OCI-LY3 (cell line): Measurements from ENCODE around the gene GP2.

Experiments
- H2AFZ ChIP-seq: fragments of 200-600, 300-600 bp; shearing (Covaris generic); 2 replicates; pipeline ENCODE4 v1.6.0; 2014; ENCODE audit warnings: antibody characterized with exemption, low read depth, low read length
- H3K27ac ChIP-seq: fragments of 200-600, 300-600 bp; sonication (generic); 2 replicates; pipeline ENCODE4 v1.5.1; 2014; ENCODE audit warnings: mild to moderate bottlenecking, low read length, moderate library complexity, mixed read lengths
- H3K27me3 ChIP-seq: fragments of 200-600, 300-600 bp; sonication (generic); 2 replicates; pipeline ENCODE4 v1.6.1; 2014; ENCODE audit warnings: low read depth, low read length, mixed read lengths
- H3K36me3 ChIP-seq: fragments of 200-600, 300-600 bp; sonication (generic); replicated peaks from 2 replicates; pipeline ENCODE3; 2014; ENCODE audit warnings: low read depth, low read length, mixed read lengths
- H3K4me1 ChIP-seq: fragments of 300-600, 200-600 bp; sonication (generic); 2 replicates; pipeline ENCODE4 v1.6.1; 2014; ENCODE audit warnings: low read length, mixed read lengths
- H3K4me2 ChIP-seq: fragments of 200-600, 300-600 bp; sonication (generic); 2 replicates; pipeline ENCODE4 v1.6.1; 2014; ENCODE audit warnings: low read length, mixed read lengths
- H3K4me3 ChIP-seq: fragments of 300-600, 200-600 bp; sonication (generic); 2 replicates; pipeline ENCODE4 v1.5.1; 2014; ENCODE audit warnings: antibody characterized with exemption, mild to moderate bottlenecking, low read length, moderate library complexity
- H3K79me2 ChIP-seq: fragments of 300-600, 200-600 bp; shearing (Covaris generic); 2 replicates; pipeline ENCODE4 v1.6.1; 2014; ENCODE audit warnings: mild to moderate bottlenecking, low read length, mixed read lengths
- H3K9ac ChIP-seq: fragments of 300-600, 200-600 bp; shearing (Covaris generic); 2 replicates; pipeline ENCODE4 v1.6.0; 2014; ENCODE audit warnings: mild to moderate bottlenecking, low read length, moderate library complexity
- H3K9me3 ChIP-seq: fragments of 200-600, 300-600 bp; shearing (Covaris generic); 2 replicates; pipeline ENCODE4 v1.6.1; 2014; ENCODE audit warnings: low read length, mixed read lengths; ENCODE audit not compliant: insufficient read depth
- H4K20me1 ChIP-seq: fragments of 200-600, 300-600 bp; sonication (generic); 2 replicates; pipeline ENCODE4 v1.6.1; 2016; ENCODE audit warnings: low read length, mixed read lengths; ENCODE audit not compliant: insufficient read depth
- EZH2phosphoT487 ChIP-seq: fragments of 200-600 bp; shearing (Covaris generic); IDR thresholded peaks from 2 replicates; pipeline ENCODE4 v1.6.1; 2018; ENCODE audit warnings: antibody characterized with exemption, mixed run types, low read depth
- TF ChIP-seq, protein P1 (sequence below): fragments of 200-600, 300-600 bp; sonication (generic); IDR thresholded peaks from 2 replicates; pipeline ENCODE4 v1.5.1; 2014; ENCODE audit warnings: antibody characterized with exemption, low read length, low read depth

GP2 gene

DNA sequence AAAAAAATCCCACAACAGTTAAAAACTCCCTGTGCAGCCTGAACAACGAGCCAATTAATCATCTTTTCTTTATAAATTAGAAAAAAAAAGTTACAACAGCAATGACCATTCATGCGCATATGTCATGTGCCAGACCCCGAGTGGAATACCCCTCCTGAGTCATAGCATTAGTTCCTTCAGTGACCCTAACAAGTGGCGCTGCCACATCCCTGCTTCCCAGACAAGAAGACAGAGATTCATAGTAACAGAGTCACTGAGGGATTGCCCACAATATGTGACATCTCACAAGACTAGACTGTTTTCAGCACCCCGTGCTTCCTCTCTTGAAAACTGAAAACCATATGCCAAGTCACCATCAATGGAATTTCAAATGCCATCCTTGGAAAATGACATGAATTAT, 17.3 kb upstream of the GP2 start:
- TF ChIP-seq, protein P1, sequence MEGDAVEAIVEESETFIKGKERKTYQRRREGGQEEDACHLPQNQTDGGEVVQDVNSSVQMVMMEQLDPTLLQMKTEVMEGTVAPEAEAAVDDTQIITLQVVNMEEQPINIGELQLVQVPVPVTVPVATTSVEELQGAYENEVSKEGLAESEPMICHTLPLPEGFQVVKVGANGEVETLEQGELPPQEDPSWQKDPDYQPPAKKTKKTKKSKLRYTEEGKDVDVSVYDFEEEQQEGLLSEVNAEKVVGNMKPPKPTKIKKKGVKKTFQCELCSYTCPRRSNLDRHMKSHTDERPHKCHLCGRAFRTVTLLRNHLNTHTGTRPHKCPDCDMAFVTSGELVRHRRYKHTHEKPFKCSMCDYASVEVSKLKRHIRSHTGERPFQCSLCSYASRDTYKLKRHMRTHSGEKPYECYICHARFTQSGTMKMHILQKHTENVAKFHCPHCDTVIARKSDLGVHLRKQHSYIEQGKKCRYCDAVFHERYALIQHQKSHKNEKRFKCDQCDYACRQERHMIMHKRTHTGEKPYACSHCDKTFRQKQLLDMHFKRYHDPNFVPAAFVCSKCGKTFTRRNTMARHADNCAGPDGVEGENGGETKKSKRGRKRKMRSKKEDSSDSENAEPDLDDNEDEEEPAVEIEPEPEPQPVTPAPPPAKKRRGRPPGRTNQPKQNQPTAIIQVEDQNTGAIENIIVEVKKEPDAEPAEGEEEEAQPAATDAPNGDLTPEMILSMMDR = no peak
- TF ChIP-seq EZH2phosphoT487 = no peak

DNA sequence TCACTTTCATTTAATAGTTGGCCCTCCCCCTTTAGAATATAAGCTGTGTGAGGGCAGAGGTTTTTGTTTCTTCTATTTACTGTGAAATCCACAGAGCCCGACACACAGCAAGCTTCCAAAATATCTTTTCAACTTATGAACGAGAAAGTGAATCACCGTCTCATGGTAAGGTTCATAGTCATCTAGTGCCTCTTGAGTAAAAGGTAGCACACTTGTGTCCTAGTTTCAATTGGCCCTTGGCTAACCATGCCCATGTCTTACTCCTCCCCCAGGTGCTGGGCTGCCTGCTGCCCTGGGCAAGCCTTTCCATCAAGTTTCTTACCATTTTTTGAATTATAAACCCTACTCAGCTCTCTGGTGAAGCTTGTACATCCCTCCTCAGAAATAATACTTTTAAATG, 12.4 kb upstream of the GP2 start:
- no peak overlapping the region for H2AFZ ChIP-seq
- no peak overlapping the region for H3K4me2 ChIP-seq
- no peaks in the 10 kb centered on the region for H3K36me3 ChIP-seq
- TF ChIP-seq, protein P1 = no peak
- no peak for TF ChIP-seq EZH2phosphoT487
- H3K4me3 ChIP-seq = no peak overlapping the region
- no peaks in the 10 kb centered on the region for H3K9me3 ChIP-seq
- no peaks in the 10 kb centered on the region for H3K4me1 ChIP-seq
- no peaks in the 10 kb centered on the region for H4K20me1 ChIP-seq
- H3K79me2 ChIP-seq = no peaks in the 10 kb centered on the region
- H3K27ac ChIP-seq = no peak overlapping the region
- H3K9ac ChIP-seq = no peak overlapping the region
- H3K27me3 ChIP-seq = peaks cover 43% of the 10 kb centered on the region

More for the DNA sequence above, 17.3 kb upstream of the GP2 start:
- no peaks in the 10 kb centered on the region for H3K36me3 ChIP-seq
- no peaks in the 10 kb centered on the region for H4K20me1 ChIP-seq
- no peaks in the 10 kb centered on the region for H3K9me3 ChIP-seq
- H3K4me2 ChIP-seq = no peak overlapping the region
- H3K79me2 ChIP-seq = no peaks in the 10 kb centered on the region
- no peak overlapping the region for H3K27ac ChIP-seq
- H3K27me3 ChIP-seq = 0 out of 2 replicates have a peak, but pooled peaks cover 1% of the 10 kb centered on the region
- no peak overlapping the region for H2AFZ ChIP-seq
- H3K9ac ChIP-seq = no peak overlapping the region
- no peak overlapping the region for H3K4me3 ChIP-seq
- H3K4me1 ChIP-seq = no peaks in the 10 kb centered on the region

DNA sequence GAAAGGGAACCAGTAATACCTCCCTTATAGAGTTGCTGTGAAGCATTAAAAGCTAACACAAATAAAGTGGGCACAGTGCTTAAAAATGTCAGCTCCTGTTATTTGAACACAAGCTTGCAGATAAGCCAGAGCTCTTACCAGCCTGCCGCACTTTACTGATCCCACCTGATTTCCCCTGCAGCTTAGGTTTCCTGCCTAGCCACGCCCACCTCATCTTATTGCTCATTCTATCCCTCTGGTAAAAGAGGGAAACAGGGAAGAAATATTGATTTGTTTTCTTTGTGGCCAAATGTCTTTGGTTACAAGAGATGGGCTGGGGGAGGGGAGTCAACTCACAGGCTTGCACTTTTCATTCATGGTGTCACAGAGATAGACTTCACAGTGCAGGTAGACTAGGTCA, 9.6 kb upstream of the GP2 start:
- Histone ChIP-seq H4K20me1 (no peaks in the 10 kb centered on the region), H3K27me3 (peaks cover 43% of the 10 kb centered on the region), H3K79me2 (no peaks in the 10 kb centered on the region), H3K27ac (no peak overlapping the region), H3K36me3 (no peaks in the 10 kb centered on the region), H3K4me2 (no peak overlapping the region), H3K4me1 (no peaks in the 10 kb centered on the region), H3K9ac (no peak overlapping the region), H2AFZ (no peak overlapping the region), H3K4me3 (no peak overlapping the region), H3K9me3 (no peaks in the 10 kb centered on the region)
- TF ChIP-seq, protein P1 = no peak
- TF ChIP-seq EZH2phosphoT487 = no peak

DNA sequence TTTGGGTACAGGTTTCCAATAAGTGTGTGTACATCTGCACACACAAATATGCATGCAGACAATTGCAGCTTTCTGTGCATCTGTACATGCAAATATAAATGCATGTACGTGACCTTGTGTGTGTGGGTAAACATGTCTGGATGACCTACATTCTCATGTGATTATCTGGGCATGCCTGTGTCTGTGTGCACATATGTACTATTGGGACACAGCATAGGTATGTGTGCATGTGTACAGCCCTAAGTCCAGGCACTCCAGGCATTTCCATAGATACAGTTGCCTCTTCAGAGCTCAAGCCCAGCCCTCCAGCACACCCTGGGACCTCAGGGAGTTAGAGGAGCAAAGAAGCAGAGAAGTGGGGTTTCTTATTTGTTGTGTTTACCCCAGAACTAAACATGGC, 7.1 kb upstream of the GP2 start:
- no peak overlapping the region for H3K4me2 ChIP-seq
- TF ChIP-seq EZH2phosphoT487 = no peak
- TF ChIP-seq, protein P1 = no peak

More for the DNA sequence above, 7.1 kb upstream of the GP2 start:
- no peak overlapping the region for H2AFZ ChIP-seq
- H3K27ac ChIP-seq = no peak overlapping the region
- no peak overlapping the region for H3K4me3 ChIP-seq
- H3K9me3 ChIP-seq = no peaks in the 10 kb centered on the region
- no peak overlapping the region for H3K9ac ChIP-seq
- H4K20me1 ChIP-seq = no peaks in the 10 kb centered on the region
- no peaks in the 10 kb centered on the region for H3K36me3 ChIP-seq
- no peaks in the 10 kb centered on the region for H3K4me1 ChIP-seq
- H3K79me2 ChIP-seq = no peaks in the 10 kb centered on the region
- H3K27me3 ChIP-seq = peaks cover 40% of the 10 kb centered on the region
